ENCODE data around the gene SERPINA9. TPM values are rescaled to one million over a fixed set of nuclear protein-coding genes. Genes with fewer than 3 reads are reported as not detected.

Gene SERPINA9
- total and polyA plus RNA-seq, 2 of the 8 experiments (the other 6 are each of a cell fraction or from before 2014, with no cell fraction given) = not detected

GRCh38 chr14:94421316-94421715 is 54.7 kb downstream of the SERPINA9 start:
- no peak overlapping the region for H3K23ac ChIP-seq (ENCODE audit: insufficient read length)
- H3K4me3 ChIP-seq (ENCODE audit: extremely low read depth in 1 of 4, insufficient read depth in 2 of 4, low read depth in 3 of 4, low read length in 4 of 4) = no peak overlapping the region
- no peak overlapping the region for H3K4me2 ChIP-seq (ENCODE audit: insufficient read depth in 1 of 2, low read depth in 2 of 2, low read length in 2 of 2)
- WGBS, 2 experiments (ENCODE audit: extremely low coverage in 1 of 2, insufficient coverage in 1 of 2, insufficient read length in 1 of 2, insufficient replicate concordance in 2 of 2, low coverage in 1 of 2, low lambda C conversion rate in 2 of 2, missing lambda C conversion rate in 1 of 2) = 86% methylated on average over 2 of the region's 2 CpGs; no CpG with 5 or more reads in 1 of the 2 experiments
- no peaks in the 10 kb centered on the region for H3K27me3 ChIP-seq (replicated peaks in 1 of 4; ENCODE audit: control insufficient read depth in 3 of 4, extremely low read depth in 1 of 4, insufficient read depth in 3 of 4, low read length in 3 of 4)
- H3K9me3 ChIP-seq (ENCODE audit: insufficient read depth in 2 of 2, low read depth in 1 of 2, low read length in 1 of 2) = 0 out of 4 replicates have a peak, but pooled peaks cover 0 to 2% of the 10 kb centered on the region in 2 experiments
- H4K20me1 ChIP-seq (replicated peaks in 1 of 2; ENCODE audit: control insufficient read depth in 1 of 2, insufficient read depth in 2 of 2, low read length in 2 of 2) = no peaks in the 10 kb centered on the region
- H3K4me1 ChIP-seq (replicated peaks in 1 of 4; ENCODE audit: control insufficient read depth in 3 of 4, insufficient read depth in 4 of 4, low read length in 3 of 4) = no peaks in the 10 kb centered on the region
- no peak overlapping the region for H4K5ac ChIP-seq (ENCODE audit: insufficient read length, low read depth, low read length)
- no peak overlapping the region for H2AK5ac ChIP-seq (ENCODE audit: low read depth, low read length)
- H4K91ac ChIP-seq (replicated peaks; ENCODE audit: insufficient read length, low read length) = no peak overlapping the region
- no peak overlapping the region for H3K14ac ChIP-seq (ENCODE audit: insufficient read length)
- no peak overlapping the region for H4K8ac ChIP-seq (ENCODE audit: extremely low read depth, insufficient read depth, low read length)
- H3K36me3 ChIP-seq (ENCODE audit: control insufficient read depth in 2 of 4, insufficient read depth in 4 of 4, low read length in 3 of 4) = no peaks in the 10 kb centered on the region
- H3K23me2 ChIP-seq (ENCODE audit: low read depth, low read length) = no peaks in the 10 kb centered on the region
- no peak overlapping the region for H2AFZ ChIP-seq (ENCODE audit: low read length)
- no peak overlapping the region for H3K56ac ChIP-seq (replicated peaks; ENCODE audit: insufficient read length, low read depth, low read length)
- H3K18ac ChIP-seq (ENCODE audit: extremely low read depth, low read length) = no peak overlapping the region; the same call in 1 of the 2 replicates
- H2BK5ac ChIP-seq (ENCODE audit: low read depth, low read length) = no peak overlapping the region
- CTCF ChIA-PET (ENCODE audit: partially characterized antibody) = interaction anchor here (1.2 to 3.9 kb wide), 3 partner anchors 9 to 65 kb away, joined by 4 to 41 read pairs (median 12); no protein-coding TSS in a partner anchor
- no peaks in the 10 kb centered on the region for H3K79me2 ChIP-seq (ENCODE audit: control insufficient read depth in 1 of 2, insufficient read depth in 2 of 2, low read length in 2 of 2)
- no peak overlapping the region for H3K4ac ChIP-seq (replicated peaks; ENCODE audit: insufficient read length, low read depth, low read length)
- POLR2A ChIA-PET (ENCODE audit: partially characterized antibody) = no interaction called here
- H2BK20ac ChIP-seq (ENCODE audit: low read length) = 0 out of 2 replicates have a peak overlapping the region, but pooled peaks have one; percentile 13
- H2BK12ac ChIP-seq (ENCODE audit: low read depth, low read length) = no peak overlapping the region
- no peak overlapping the region for H3K9ac ChIP-seq (replicated peaks in 1 of 4; ENCODE audit: extremely low read depth in 1 of 4, low read depth in 3 of 4, low read length in 3 of 4)
- H2BK15ac ChIP-seq (ENCODE audit: low read length) = no peak overlapping the region
- H2BK120ac ChIP-seq (replicated peaks; ENCODE audit: low read depth, low read length) = no peak overlapping the region
- H3K27ac ChIP-seq (ENCODE audit: low read depth, low read length) = no peak overlapping the region
- FAIRE-seq (no peak), DNase-seq (ENCODE audit: low read depth in 1 of 2, low spot score in 2 of 2) (no peak)
- H3K79me1 ChIP-seq (ENCODE audit: low read depth, low read length) = no peaks in the 10 kb centered on the region
- no peak for TF ChIP-seq BACH1 (IDR thresholded peaks at IDR 0.05; ENCODE audit: low read length)
- no peak for TF ChIP-seq TAF7 (optimal IDR thresholded peaks at IDR 0.05; ENCODE audit: borderline replicate concordance, low read depth, low read length)
- TF ChIP-seq RBBP5 (IDR thresholded peaks at IDR 0.05; ENCODE audit: borderline replicate concordance, low read depth, low read length) = no peak
- no peak for TF ChIP-seq ZNF274 (IDR thresholded peaks at IDR 0.05; ENCODE audit: borderline replicate concordance, extremely low read depth, low read length)
- TF ChIP-seq ATF2 (IDR thresholded peaks at IDR 0.05; ENCODE audit: low read length) = no peak
- no peak for TF ChIP-seq BRCA1 (IDR thresholded peaks at IDR 0.05; ENCODE audit: low read depth, low read length)
- TF ChIP-seq CTCF (IDR thresholded peaks at IDR 0.05; ENCODE audit: control extremely low read depth in 1 of 3, insufficient read depth in 1 of 3, low read depth in 1 of 3, low read length in 3 of 3) = no peak
- TF ChIP-seq FOSL1 (IDR thresholded peaks at IDR 0.05; ENCODE audit: insufficient read depth, low read depth, low read length) = no peak
- no peak for TF ChIP-seq KDM1A (IDR thresholded peaks at IDR 0.05; ENCODE audit: borderline replicate concordance, low read length)
- TF ChIP-seq TCF12 (IDR thresholded peaks at IDR 0.05; ENCODE audit: low read depth, low read length) = no peak

Data from H1 (cell line).